Type B pancreatic cell (in vitro differentiated cells): ENCODE results near the gene TBC1D8. TPM values are rescaled to one million over a fixed set of nuclear protein-coding genes. Genes with fewer than 3 reads are reported as not detected.

ENCODE experiments used
- DNase-seq: peaks from one replicate; pipeline ENCODE4 v3.0.0; 2021; ENCODE audit warnings: mixed read lengths; ENCODE audit not compliant: unreplicated experiment; ENCODE audit errors: extremely low spot score
- H3K27ac Mint-ChIP-seq: 2 replicates; pipeline ENCODE4 v1.8.0; 2021; ENCODE audit warnings: mild to moderate bottlenecking, mixed read lengths
- H3K27me3 Mint-ChIP-seq: 2 replicates; pipeline ENCODE4 v1.8.0; 2021; ENCODE audit warnings: mixed read lengths
- H3K36me3 Mint-ChIP-seq: 2 replicates; pipeline ENCODE4 v1.8.0; 2021; ENCODE audit warnings: mixed read lengths
- H3K4me1 Mint-ChIP-seq: one replicate; pipeline ENCODE4 v1.8.0; 2021; ENCODE audit warnings: mixed read lengths; ENCODE audit not compliant: unreplicated experiment
- H3K4me3 Mint-ChIP-seq: 2 replicates; pipeline ENCODE4 v1.8.0; 2021; ENCODE audit warnings: mild to moderate bottlenecking, mixed read lengths
- H3K9me3 Mint-ChIP-seq: 2 replicates; pipeline ENCODE4 v1.8.0; 2021; ENCODE audit warnings: mixed read lengths
- CTCF ChIP-seq: fragments of 200-600 bp; sonication (generic); conservative IDR thresholded peaks from 2 replicates; pipeline ENCODE4 v1.5.0; 2021; ENCODE audit warnings: antibody characterized with exemption, mild to moderate bottlenecking
- total RNA-seq: library from RNA; stranded (reverse); gene quantifications from 2 replicates; pipeline ENCODE4 v1.2.1, GENCODE V29; 2021; ENCODE audit warnings: low replicate concordance

The TBC1D8 gene
- total RNA-seq, 1 donor from 2014 or later: 20.1 TPM

- no peak overlapping the region for H3K27ac Mint-ChIP-seq
- no peaks in the 10 kb centered on the region for H3K36me3 Mint-ChIP-seq
- TF ChIP-seq CTCF: no peak
- no peak overlapping the region for H3K4me3 Mint-ChIP-seq
- no peaks in the 10 kb centered on the region for H3K27me3 Mint-ChIP-seq
- H3K4me1 Mint-ChIP-seq: peaks cover 8% of the 10 kb centered on the region
- DNase-seq: no peak
- H3K9me3 Mint-ChIP-seq: no peaks in the 10 kb centered on the region
These were observed 8.3 kb upstream of the TBC1D8 start for GRCh38 chr2:101159526-101159925.

GRCh38 chr2:101157272-101157671 is 6.1 kb upstream of the TBC1D8 start:
- DNase-seq: no peak
- peaks cover 26% of the 10 kb centered on the region for H3K4me1 Mint-ChIP-seq
- H3K36me3 Mint-ChIP-seq: no peaks in the 10 kb centered on the region
- H3K27me3 Mint-ChIP-seq: peaks cover 9% of the 10 kb centered on the region
- no peaks in the 10 kb centered on the region for H3K9me3 Mint-ChIP-seq
- no peak overlapping the region for H3K27ac Mint-ChIP-seq
- TF ChIP-seq CTCF: no peak
- H3K4me3 Mint-ChIP-seq: no peak overlapping the region

- no peak for DNase-seq
- H3K4me3 Mint-ChIP-seq: peak overlapping the region; percentile 20
- H3K27me3 Mint-ChIP-seq: peaks cover 18% of the 10 kb centered on the region
- H3K9me3 Mint-ChIP-seq: no peaks in the 10 kb centered on the region
- H3K4me1 Mint-ChIP-seq: peaks cover 46% of the 10 kb centered on the region
- H3K27ac Mint-ChIP-seq: no peak overlapping the region
- H3K36me3 Mint-ChIP-seq: no peaks in the 10 kb centered on the region
- TF ChIP-seq CTCF: no peak
These were observed 2.6 kb upstream of the TBC1D8 start for GRCh38 chr2:101153787-101154186.

- Mint-ChIP-seq H3K27ac (no peak overlapping the region), H3K4me1 (peaks cover 49% of the 10 kb centered on the region), H3K36me3 (no peaks in the 10 kb centered on the region), H3K9me3 (no peaks in the 10 kb centered on the region), H3K27me3 (peaks cover 21% of the 10 kb centered on the region), H3K4me3 (peak overlapping the region; percentile 86)
- no peak for DNase-seq
- TF ChIP-seq CTCF: no peak
These were observed 2.0 kb upstream of the TBC1D8 start for GRCh38 chr2:101153077-101153707.

- Mint-ChIP-seq H3K36me3 (no peaks in the 10 kb centered on the region), H3K9me3 (no peaks in the 10 kb centered on the region), H3K4me1 (peaks cover 51% of the 10 kb centered on the region), H3K4me3 (peak overlapping the region; percentile 86), H3K27me3 (peaks cover 21% of the 10 kb centered on the region), H3K27ac (peak overlapping the region; percentile 37)
- DNase-seq: no peak
- TF ChIP-seq CTCF: peak; percentile 66
These were observed 1.3 kb upstream of the TBC1D8 start for GRCh38 chr2:101152272-101153076.
